NCI-H82 (cell line): ENCODE results near the gene GCNT2.
"Not testable (repeated sequence)": the region's sequence is repeated elsewhere in the genome, so short reads cannot be mapped to it uniquely, and the experiment has no call there.

ENCODE experiments used
- DNase-seq: peaks from one replicate; lab custom pipeline; 2025; lab: John Stamatoyannopoulos, UW

The GCNT2 gene

DNA sequence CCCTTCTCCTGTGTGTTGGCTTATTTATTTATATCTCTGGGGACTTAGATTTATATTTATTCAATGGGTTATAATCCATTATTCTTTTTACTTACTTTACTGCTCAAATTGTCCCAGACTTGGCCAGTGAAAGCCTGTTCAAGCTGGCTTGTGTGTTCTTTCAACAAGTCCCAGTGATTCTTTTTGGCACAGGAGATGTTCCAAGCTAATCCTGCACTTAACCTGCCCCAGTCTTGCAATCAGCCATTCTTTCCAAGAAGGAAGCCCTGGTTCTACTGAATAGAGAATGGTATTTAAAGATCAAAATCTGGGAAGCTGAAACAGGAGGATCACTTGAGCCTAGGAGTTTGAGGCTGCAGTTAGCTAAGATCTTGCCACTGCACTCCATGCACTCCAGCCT, 26.7 kb downstream of the GCNT2 start:
- DNase-seq = no peak

- no peak for DNase-seq
Measured at GRCh38 chr6:10550764-10551163, 29.6 kb downstream of the GCNT2 start.

- no peak for DNase-seq
Measured at GRCh38 chr6:10552270-10552810, 31.2 kb downstream of the GCNT2 start.

GRCh38 chr6:10553871-10554270, 32.7 kb downstream of the GCNT2 start:
- no peak for DNase-seq

- no peak for DNase-seq
Measured at GRCh38 chr6:10554826-10555225, 33.7 kb downstream of the GCNT2 start.

GRCh38 chr6:10555625-10556309, 34.6 kb downstream of the GCNT2 start:
- peak; percentile 84 for DNase-seq

DNA sequence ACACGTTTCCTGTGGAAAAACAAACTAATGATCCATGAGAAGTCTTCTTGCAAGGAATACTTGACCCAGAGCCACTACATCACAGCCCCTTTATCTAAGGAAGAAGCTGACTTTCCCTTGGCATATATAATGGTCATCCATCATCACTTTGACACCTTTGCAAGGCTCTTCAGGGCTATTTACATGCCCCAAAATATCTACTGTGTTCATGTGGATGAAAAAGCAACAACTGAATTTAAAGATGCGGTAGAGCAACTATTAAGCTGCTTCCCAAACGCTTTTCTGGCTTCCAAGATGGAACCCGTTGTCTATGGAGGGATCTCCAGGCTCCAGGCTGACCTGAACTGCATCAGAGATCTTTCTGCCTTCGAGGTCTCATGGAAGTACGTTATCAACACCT, 35.4 kb downstream of the GCNT2 start:
- no peak for DNase-seq

- DNase-seq = no peak
Measured at GRCh38 chr6:10556992-10557391, 35.8 kb downstream of the GCNT2 start.

DNA sequence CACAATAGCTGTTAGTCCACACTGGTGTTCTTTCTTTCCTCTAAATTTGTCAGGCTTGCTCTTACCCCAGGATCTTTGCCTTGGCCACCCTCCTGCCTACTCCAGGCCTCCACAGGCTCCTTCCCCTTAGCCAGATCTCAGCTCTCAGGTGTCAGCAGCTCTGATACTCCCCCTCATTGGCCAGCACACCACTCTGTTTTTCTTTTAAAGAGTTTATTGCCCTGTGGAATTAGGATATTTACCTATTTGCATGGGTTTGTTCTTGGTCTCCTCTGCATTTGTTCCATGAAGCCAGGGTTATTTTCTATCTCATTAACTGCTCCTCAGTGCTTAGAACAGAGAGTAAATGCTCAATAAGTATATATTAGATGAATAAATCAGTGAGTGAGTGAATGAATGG, 36.8 kb downstream of the GCNT2 start:
- DNase-seq = no peak

DNA sequence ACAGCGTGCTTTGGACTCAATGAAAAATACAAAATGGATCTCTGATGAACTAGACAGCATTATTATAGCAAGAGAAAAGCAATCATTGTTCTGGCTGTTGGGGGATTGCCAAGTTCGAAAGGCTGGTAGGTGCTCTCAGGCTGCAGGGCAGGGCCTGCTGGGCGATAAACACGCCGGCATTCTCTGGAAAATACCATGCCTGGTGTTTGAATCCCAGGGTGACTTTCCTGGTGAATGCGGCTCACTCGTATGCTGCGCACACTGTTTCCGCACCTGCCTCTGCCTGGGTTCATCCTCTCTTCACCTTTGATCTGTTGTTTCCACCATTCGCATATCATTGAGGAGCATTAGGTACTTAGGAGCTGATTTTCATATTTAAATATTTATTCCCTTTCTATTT, 37.4 kb downstream of the GCNT2 start:
- DNase-seq = no peak

DNA sequence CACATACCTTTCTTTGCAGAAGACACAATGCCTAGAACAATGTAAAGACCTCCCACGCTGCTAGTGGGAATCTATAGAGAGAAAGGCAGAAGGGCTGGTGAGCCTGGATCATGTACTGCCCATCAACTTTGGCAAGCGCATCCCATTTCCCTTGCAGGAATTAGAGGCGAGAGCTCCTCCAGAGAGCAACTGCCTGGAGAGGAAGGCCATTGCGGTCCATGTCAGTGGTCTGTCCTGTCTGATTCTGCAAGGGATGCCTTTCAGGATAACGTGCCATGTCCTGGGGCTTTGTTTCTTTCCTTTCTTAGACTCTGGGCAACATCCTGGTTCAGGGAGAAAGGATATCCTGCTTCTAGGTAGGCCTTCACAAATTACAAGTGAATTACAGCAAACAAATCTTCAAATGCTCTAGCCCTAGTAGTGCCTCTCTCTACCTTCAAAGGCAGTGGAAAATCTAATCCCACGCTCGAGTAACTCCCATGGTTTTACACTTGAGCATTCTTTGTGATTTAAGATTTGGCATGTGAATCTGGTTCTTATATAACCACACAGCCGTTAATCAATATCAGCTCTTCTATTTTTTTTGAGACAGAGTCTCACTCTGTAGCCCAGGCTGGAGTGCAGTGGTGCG, 38.5 kb downstream of the GCNT2 start:
- no peak for DNase-seq

DNA sequence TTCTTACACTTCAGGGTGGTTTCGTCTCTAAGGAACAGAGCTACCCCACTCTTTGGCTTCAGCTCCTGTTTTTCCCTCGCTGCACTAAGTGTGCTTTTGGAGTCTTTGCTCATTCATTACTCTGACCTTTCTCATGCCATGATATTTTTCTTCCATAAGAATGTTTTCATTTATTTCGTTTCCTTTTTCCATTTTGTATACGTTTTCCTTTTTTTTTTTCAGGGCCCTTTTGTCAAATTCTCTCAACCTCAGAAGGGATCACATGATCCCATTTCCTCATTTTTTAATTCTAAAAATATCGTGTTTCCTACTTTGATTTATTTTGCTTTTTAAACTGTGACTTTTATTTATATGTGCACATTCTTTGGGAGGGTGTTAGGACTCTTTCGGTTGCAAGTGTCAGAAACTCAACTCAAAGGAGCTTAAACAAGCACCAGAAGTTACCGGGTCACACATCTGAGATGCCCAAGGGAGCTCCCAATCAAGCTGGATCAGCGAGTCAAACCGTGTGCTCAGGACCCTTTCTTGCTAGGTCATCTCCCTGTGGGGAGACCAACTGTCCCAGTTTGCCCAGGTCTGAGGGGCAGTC, 40.6 kb downstream of the GCNT2 start:
- no peak for DNase-seq

GRCh38 chr6:10564975-10565673, 44.0 kb downstream of the GCNT2 start:
- DNase-seq = no peak

GRCh38 chr6:10565913-10566312, 44.8 kb downstream of the GCNT2 start:
- DNase-seq = no peak

- DNase-seq = no peak
Measured at GRCh38 chr6:10567256-10568026, 46.3 kb downstream of the GCNT2 start.

DNA sequence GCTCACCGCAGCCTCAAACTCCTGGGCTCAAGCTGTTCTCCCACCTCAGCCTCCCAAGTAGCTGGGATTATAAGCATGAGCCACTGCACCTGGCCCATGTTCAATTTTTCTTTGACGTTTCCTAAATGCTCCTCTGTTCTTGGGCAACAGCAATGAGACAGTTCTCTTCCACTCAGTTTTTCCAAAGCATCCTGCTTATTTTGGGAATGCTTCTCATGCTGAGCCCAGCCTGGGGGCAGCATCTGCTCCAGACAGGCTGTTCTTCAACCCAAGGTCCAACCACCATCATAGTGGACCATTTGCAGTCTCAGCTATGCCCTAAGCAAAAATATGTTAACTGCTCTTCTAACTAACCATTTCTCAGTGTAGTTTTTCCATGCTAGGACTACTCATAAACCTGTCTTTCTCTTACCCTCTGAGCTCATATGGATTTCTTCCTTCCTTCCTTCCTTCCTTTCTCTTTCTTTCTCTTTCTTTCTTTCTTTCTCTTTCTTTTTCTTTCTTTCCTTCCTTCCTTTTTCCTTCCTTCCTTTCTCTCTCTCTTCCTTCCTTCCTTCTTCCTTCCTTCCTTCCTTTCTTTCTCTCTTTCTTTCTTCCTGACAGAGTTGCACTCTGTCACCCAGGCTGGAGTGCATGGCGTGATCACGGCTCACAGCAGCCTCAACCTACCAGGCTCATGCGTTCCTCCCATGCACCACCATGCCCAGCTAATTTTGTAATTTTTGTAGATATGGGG, 48.4 kb downstream of the GCNT2 start:
- DNase-seq = no peak

DNA sequence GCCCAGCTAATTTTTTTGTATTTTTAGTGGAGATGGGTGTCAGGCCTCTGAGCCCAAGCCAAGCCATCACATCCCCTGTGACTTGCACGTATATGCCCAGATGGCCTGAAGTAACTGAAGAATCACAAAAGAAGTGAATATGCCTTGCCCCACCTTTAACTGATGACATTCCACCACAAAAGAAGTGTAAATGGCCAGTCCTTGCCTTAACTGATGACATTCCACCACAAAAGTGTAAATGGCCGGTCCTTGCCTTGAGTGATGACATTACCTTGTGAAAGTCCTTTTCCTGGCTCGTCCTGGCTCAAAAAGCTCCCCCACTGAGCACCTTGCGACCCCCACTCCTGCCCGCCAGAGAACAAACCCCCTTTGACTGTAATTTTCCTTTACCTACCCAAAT, 54.4 kb downstream of the GCNT2 start:
- DNase-seq = not testable (repeated sequence)

- no peak for DNase-seq
Measured at GRCh38 chr6:10576226-10576625, 55.1 kb downstream of the GCNT2 start.

DNA sequence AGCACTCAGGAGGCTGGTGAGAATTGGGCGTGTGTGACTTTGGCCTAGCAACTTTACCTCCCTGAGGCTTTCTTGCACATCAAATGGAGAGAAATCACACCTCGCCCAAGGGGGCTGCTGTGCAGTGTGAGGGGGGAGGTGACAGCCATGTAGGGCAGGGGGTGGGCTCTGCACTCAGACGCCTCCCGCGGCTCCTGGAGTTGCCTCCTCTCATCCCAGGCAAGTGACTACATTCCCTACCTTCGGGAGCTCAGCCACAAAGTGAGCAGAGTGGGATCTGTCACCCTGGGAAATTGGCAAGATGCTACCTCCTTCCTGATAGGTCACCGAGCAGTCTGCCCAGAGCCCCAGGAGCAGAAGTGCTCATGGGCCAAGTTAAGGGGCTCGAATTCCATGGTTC, 56.0 kb downstream of the GCNT2 start:
- no peak for DNase-seq

DNA sequence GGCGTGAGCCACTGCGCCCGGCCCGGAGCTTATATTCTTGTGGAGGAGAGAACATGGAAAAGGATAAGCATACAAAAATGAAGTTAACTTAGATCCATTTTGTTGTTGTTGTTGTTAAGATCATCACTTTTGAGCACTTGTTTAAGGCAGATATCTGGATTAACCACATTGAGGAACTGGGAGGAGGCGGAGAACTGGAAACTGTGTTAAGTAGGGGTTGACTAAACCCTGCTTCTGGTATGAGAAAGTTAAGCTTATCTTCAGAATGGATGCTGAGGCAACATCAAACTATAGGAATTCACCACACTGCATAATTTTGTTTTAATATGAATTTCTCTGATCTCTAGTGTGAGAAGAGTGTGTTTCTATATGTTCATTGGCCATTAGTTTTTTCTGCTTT, 57.6 kb downstream of the GCNT2 start:
- DNase-seq = no peak

DNA sequence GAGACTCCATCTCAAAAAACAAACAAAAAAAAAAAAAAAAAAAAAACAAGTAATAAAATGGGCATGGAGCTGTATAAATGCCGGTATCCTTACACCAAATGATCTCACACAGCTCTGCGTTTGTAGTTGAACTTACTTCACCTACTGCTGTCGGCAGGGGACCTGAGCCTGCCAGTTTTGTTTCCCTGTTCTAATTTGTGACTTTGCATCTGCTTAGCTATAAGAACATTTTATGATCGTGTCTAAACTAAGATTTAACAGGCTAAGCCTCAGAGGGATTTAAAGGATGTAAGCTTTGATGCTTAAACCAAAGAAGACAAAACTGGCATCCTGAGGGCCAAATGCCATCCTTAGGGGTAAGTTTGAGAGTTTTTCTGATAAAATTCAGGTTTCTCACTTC, 58.7 kb downstream of the GCNT2 start:
- DNase-seq = peak; percentile 31
